ENCODE data around the gene KCNJ6.

Gene KCNJ6

GRCh38 chr21:37916310-37917051, at the start of gene KCNJ6:
Gene KCNJ6 (minus strand): TSS chr21:37916457. CDS start chr21:37840682, 75,775 bp downstream.
- H3K4me1 ChIP-seq, result no peaks in the 10 kb centered on the region
- no peaks in the 10 kb centered on the region for H3K36me3 ChIP-seq (replicated peaks)
- H3K27me3 ChIP-seq (ENCODE audit: low read depth), result no peaks in the 10 kb centered on the region
- no peak within 1 kb of the TSS for H3K4me3 ChIP-seq
- in situ Hi-C loops (cut with MboI; ENCODE audit: low sequenced_read_pairs), result no loop called here
- no peaks in the 10 kb centered on the region; the same call in 1 of the 2 replicates for H3K9me3 ChIP-seq
- peak in 1 of 2 experiments; percentile 32 for DNase-seq (ENCODE audit: low spot score in 2 of 2)

GRCh38 chr21:37965088-37965805, 49.0 kb upstream of the KCNJ6 start:
- no peak for DNase-seq (ENCODE audit: low spot score in 2 of 2)
- in situ Hi-C loops (cut with MboI; ENCODE audit: low sequenced_read_pairs), result no loop called here
- H3K27me3 ChIP-seq (ENCODE audit: low read depth), result no peaks in the 10 kb centered on the region
- H3K4me3 ChIP-seq, result no peak overlapping the region
- no peaks in the 10 kb centered on the region for H3K36me3 ChIP-seq (replicated peaks)
- peaks cover 2% of the 10 kb centered on the region; the same call in 1 of the 2 replicates for H3K9me3 ChIP-seq
- H3K4me1 ChIP-seq, result no peaks in the 10 kb centered on the region

GRCh38 chr21:37958537-37958936, 42.3 kb upstream of the KCNJ6 start:
- DNase-seq (ENCODE audit: low spot score in 2 of 2), result no peak
- H3K27me3 ChIP-seq (ENCODE audit: low read depth), result no peaks in the 10 kb centered on the region
- in situ Hi-C loops (cut with MboI; ENCODE audit: low sequenced_read_pairs), result no loop called here
- H3K36me3 ChIP-seq (replicated peaks), result no peaks in the 10 kb centered on the region
- H3K4me3 ChIP-seq, result no peak overlapping the region
- no peaks in the 10 kb centered on the region; the same call in 1 of the 2 replicates for H3K9me3 ChIP-seq
- no peaks in the 10 kb centered on the region for H3K4me1 ChIP-seq

- in situ Hi-C loops (cut with MboI; ENCODE audit: low sequenced_read_pairs), result no loop called here
- no peak for DNase-seq (ENCODE audit: low spot score in 2 of 2)
- no peaks in the 10 kb centered on the region; the same call in 1 of the 2 replicates for H3K9me3 ChIP-seq
- no peaks in the 10 kb centered on the region for H3K36me3 ChIP-seq (replicated peaks)
- no peaks in the 10 kb centered on the region for H3K4me1 ChIP-seq
- H3K27me3 ChIP-seq (ENCODE audit: low read depth), result no peaks in the 10 kb centered on the region
- no peak overlapping the region for H3K4me3 ChIP-seq
Observed at GRCh38 chr21:37956772-37957171, 40.5 kb upstream of the KCNJ6 start.

GRCh38 chr21:37945036-37945435, 28.8 kb upstream of the KCNJ6 start:
- no peak for DNase-seq (ENCODE audit: low spot score in 2 of 2)
- Histone ChIP-seq H3K4me1 (no peaks in the 10 kb centered on the region), H3K27me3 (ENCODE audit: low read depth) (no peaks in the 10 kb centered on the region), H3K36me3 (replicated peaks) (no peaks in the 10 kb centered on the region), H3K9me3 (peaks cover 3% of the 10 kb centered on the region; the same call in 1 of the 2 replicates), H3K4me3 (no peak overlapping the region)
- in situ Hi-C loops (cut with MboI; ENCODE audit: low sequenced_read_pairs), result no loop called here

GRCh38 chr21:37944496-37944895, 28.2 kb upstream of the KCNJ6 start:
- H3K36me3 ChIP-seq (replicated peaks), result no peaks in the 10 kb centered on the region
- H3K27me3 ChIP-seq (ENCODE audit: low read depth), result no peaks in the 10 kb centered on the region
- H3K9me3 ChIP-seq, result peaks cover 3% of the 10 kb centered on the region; the same call in 1 of the 2 replicates
- no peaks in the 10 kb centered on the region for H3K4me1 ChIP-seq
- no peak for DNase-seq (ENCODE audit: low spot score in 2 of 2)
- in situ Hi-C loops (cut with MboI; ENCODE audit: low sequenced_read_pairs), result no loop called here
- no peak overlapping the region for H3K4me3 ChIP-seq

GRCh38 chr21:37940691-37941090, 24.4 kb upstream of the KCNJ6 start:
- no peak for DNase-seq (ENCODE audit: low spot score in 2 of 2)
- Histone ChIP-seq H3K9me3 (peaks cover 3% of the 10 kb centered on the region; the same call in 1 of the 2 replicates), H3K27me3 (ENCODE audit: low read depth) (no peaks in the 10 kb centered on the region), H3K4me3 (no peak overlapping the region), H3K4me1 (no peaks in the 10 kb centered on the region), H3K36me3 (replicated peaks) (no peaks in the 10 kb centered on the region)
- in situ Hi-C loops (cut with MboI; ENCODE audit: low sequenced_read_pairs), result no loop called here

- Histone ChIP-seq H3K9me3 (peaks cover 3% of the 10 kb centered on the region; the same call in 1 of the 2 replicates), H3K36me3 (replicated peaks) (no peaks in the 10 kb centered on the region), H3K4me1 (no peaks in the 10 kb centered on the region), H3K27me3 (ENCODE audit: low read depth) (no peaks in the 10 kb centered on the region), H3K4me3 (no peak overlapping the region)
- no peak for DNase-seq (ENCODE audit: low spot score in 2 of 2)
- in situ Hi-C loops (cut with MboI; ENCODE audit: low sequenced_read_pairs), result no loop called here
Observed at GRCh38 chr21:37939838-37940237, 23.6 kb upstream of the KCNJ6 start.

GRCh38 chr21:37939251-37939650, 23.0 kb upstream of the KCNJ6 start:
- in situ Hi-C loops (cut with MboI; ENCODE audit: low sequenced_read_pairs), result no loop called here
- no peak overlapping the region for H3K4me3 ChIP-seq
- no peaks in the 10 kb centered on the region for H3K27me3 ChIP-seq (ENCODE audit: low read depth)
- no peaks in the 10 kb centered on the region for H3K4me1 ChIP-seq
- H3K9me3 ChIP-seq, result peaks cover 3% of the 10 kb centered on the region; the same call in 1 of the 2 replicates
- H3K36me3 ChIP-seq (replicated peaks), result no peaks in the 10 kb centered on the region
- no peak for DNase-seq (ENCODE audit: low spot score in 2 of 2)

- peaks cover 3% of the 10 kb centered on the region; the same call in 1 of the 2 replicates for H3K9me3 ChIP-seq
- in situ Hi-C loops (cut with MboI; ENCODE audit: low sequenced_read_pairs), result no loop called here
- no peak for DNase-seq (ENCODE audit: low spot score in 2 of 2)
- H3K4me3 ChIP-seq, result no peak overlapping the region
- no peaks in the 10 kb centered on the region for H3K4me1 ChIP-seq
- H3K36me3 ChIP-seq (replicated peaks), result no peaks in the 10 kb centered on the region
- no peaks in the 10 kb centered on the region for H3K27me3 ChIP-seq (ENCODE audit: low read depth)
Observed at GRCh38 chr21:37937668-37938067, 21.4 kb upstream of the KCNJ6 start.

- Histone ChIP-seq H3K4me1 (no peaks in the 10 kb centered on the region), H3K36me3 (replicated peaks) (no peaks in the 10 kb centered on the region), H3K9me3 (peaks cover 3% of the 10 kb centered on the region), H3K4me3 (no peak overlapping the region), H3K27me3 (ENCODE audit: low read depth) (no peaks in the 10 kb centered on the region)
- in situ Hi-C loops (cut with MboI; ENCODE audit: low sequenced_read_pairs), result no loop called here
- no peak for DNase-seq (ENCODE audit: low spot score in 2 of 2)
Observed at GRCh38 chr21:37936010-37936785, 19.9 kb upstream of the KCNJ6 start.

- Histone ChIP-seq H3K4me3 (no peak overlapping the region), H3K36me3 (replicated peaks) (no peaks in the 10 kb centered on the region), H3K9me3 (peaks cover 3% of the 10 kb centered on the region), H3K4me1 (no peaks in the 10 kb centered on the region), H3K27me3 (ENCODE audit: low read depth) (no peaks in the 10 kb centered on the region)
- DNase-seq (ENCODE audit: low spot score in 2 of 2), result no peak
- in situ Hi-C loops (cut with MboI; ENCODE audit: low sequenced_read_pairs), result no loop called here
Observed at GRCh38 chr21:37932936-37933335, 16.7 kb upstream of the KCNJ6 start.

- Histone ChIP-seq H3K4me1 (no peaks in the 10 kb centered on the region), H3K9me3 (peaks cover 3% of the 10 kb centered on the region; the same call in 1 of the 2 replicates), H3K4me3 (no peak overlapping the region), H3K36me3 (replicated peaks) (no peaks in the 10 kb centered on the region), H3K27me3 (ENCODE audit: low read depth) (no peaks in the 10 kb centered on the region)
- DNase-seq (ENCODE audit: low spot score in 2 of 2), result no peak
- in situ Hi-C loops (cut with MboI; ENCODE audit: low sequenced_read_pairs), result no loop called here
Observed at GRCh38 chr21:37927711-37928110, 11.5 kb upstream of the KCNJ6 start.

Data from HAP-1 (cell line).